Inferior parietal cortex (tissue), 1 donor: ENCODE results near the gene OR4M1.
A peak's percentile ranks its signal among the peaks of the same experiment; 100 is the strongest.
"Not testable (repeated sequence)": the region's sequence is repeated elsewhere in the genome, so short reads cannot be mapped to it uniquely, and the experiment has no call there.

Experiments used
- DNase-seq: peaks from one replicate; pipeline ENCODE4 v3.0.0-alpha.2; 2016; ENCODE audit errors: extremely low spot score

The OR4M1 gene

GRCh38 chr14:19773204-19773603 is at the start of gene OR4M1:
Gene OR4M1 (plus strand): TSS chr14:19773504. CDS start chr14:19780323, 6,819 bp downstream.
- not testable (repeated sequence) for DNase-seq

GRCh38 chr14:19729359-19729758 is 43.9 kb upstream of the OR4M1 start:
- no peak for DNase-seq

GRCh38 chr14:19729763-19730162 is 43.5 kb upstream of the OR4M1 start:
- no peak for DNase-seq

- not testable (repeated sequence) for DNase-seq
These were observed 39.4 kb upstream of the OR4M1 start for GRCh38 chr14:19733893-19734292.

- DNase-seq = no peak
These were observed 30.0 kb upstream of the OR4M1 start, which contains the start of gene OR4Q3 for GRCh38 chr14:19743256-19743655. Gene OR4Q3 (plus strand): TSS chr14:19743571.

GRCh38 chr14:19752316-19752715 is 21.0 kb upstream of the OR4M1 start:
- not testable (repeated sequence) for DNase-seq

- no peak for DNase-seq
These were observed 19.1 kb upstream of the OR4M1 start for GRCh38 chr14:19754172-19754571.

GRCh38 chr14:19771491-19771890 is 1.8 kb upstream of the OR4M1 start:
- not testable (repeated sequence) for DNase-seq

GRCh38 chr14:19771895-19772430 is 1.3 kb upstream of the OR4M1 start:
- no peak for DNase-seq

GRCh38 chr14:19772454-19772853 is 850 bp upstream of the OR4M1 start:
- DNase-seq = not testable (repeated sequence)

GRCh38 chr14:19775587-19775986 is 2.3 kb downstream of the OR4M1 start:
- DNase-seq = no peak

- not testable (repeated sequence) for DNase-seq
These were observed 12.5 kb downstream of the OR4M1 start for GRCh38 chr14:19785848-19786247.

GRCh38 chr14:19787318-19787717 is 14.0 kb downstream of the OR4M1 start:
- DNase-seq = not testable (repeated sequence)

- not testable (repeated sequence) for DNase-seq
These were observed 14.8 kb downstream of the OR4M1 start for GRCh38 chr14:19788150-19788549.

GRCh38 chr14:19796520-19797108 is 23.3 kb downstream of the OR4M1 start:
- not testable (repeated sequence) for DNase-seq

- no peak for DNase-seq
These were observed 26.6 kb downstream of the OR4M1 start for GRCh38 chr14:19799880-19800279.

GRCh38 chr14:19800282-19801117 is 27.2 kb downstream of the OR4M1 start:
- DNase-seq = peak; percentile 56

GRCh38 chr14:19801118-19801464 is 27.8 kb downstream of the OR4M1 start:
- no peak for DNase-seq

- DNase-seq = not testable (repeated sequence)
These were observed 30.2 kb downstream of the OR4M1 start, which contains the start of gene OR4N2 for GRCh38 chr14:19803470-19803869. Gene OR4N2 (plus strand): TSS chr14:19803770. CDS start chr14:19827449, 23,679 bp downstream.

GRCh38 chr14:19813171-19813920 is 40.0 kb downstream of the OR4M1 start:
- not testable (repeated sequence) for DNase-seq

- DNase-seq = not testable (repeated sequence)
These were observed 46.6 kb downstream of the OR4M1 start for GRCh38 chr14:19819879-19820278.

- not testable (repeated sequence) for DNase-seq
These were observed 47.7 kb downstream of the OR4M1 start for GRCh38 chr14:19821016-19821415.
